GM19452 (cell line): Measurements from ENCODE around the gene TLNRD1.
"Not testable (repeated sequence)": the region's sequence is repeated elsewhere in the genome, so short reads cannot be mapped to it uniquely, and the experiment has no call there.

Experiments
- ATAC-seq: cut with Tn5 transposase; IDR thresholded peaks from one replicate; pipeline ENCODE4 v1.9.1; 2021; ENCODE audit not compliant: unreplicated experiment

TLNRD1 gene

GRCh38 chr15:81000624-81001151, at the start of gene TLNRD1:
TLNRD1 (plus strand) TSS chr15:81000923; CDS start chr15:81002272, 1,349 bp downstream.
- peak; percentile 50 for ATAC-seq

- no peak for ATAC-seq
Observed at GRCh38 chr15:80951941-80952340, 48.8 kb upstream of the TLNRD1 start.

DNA sequence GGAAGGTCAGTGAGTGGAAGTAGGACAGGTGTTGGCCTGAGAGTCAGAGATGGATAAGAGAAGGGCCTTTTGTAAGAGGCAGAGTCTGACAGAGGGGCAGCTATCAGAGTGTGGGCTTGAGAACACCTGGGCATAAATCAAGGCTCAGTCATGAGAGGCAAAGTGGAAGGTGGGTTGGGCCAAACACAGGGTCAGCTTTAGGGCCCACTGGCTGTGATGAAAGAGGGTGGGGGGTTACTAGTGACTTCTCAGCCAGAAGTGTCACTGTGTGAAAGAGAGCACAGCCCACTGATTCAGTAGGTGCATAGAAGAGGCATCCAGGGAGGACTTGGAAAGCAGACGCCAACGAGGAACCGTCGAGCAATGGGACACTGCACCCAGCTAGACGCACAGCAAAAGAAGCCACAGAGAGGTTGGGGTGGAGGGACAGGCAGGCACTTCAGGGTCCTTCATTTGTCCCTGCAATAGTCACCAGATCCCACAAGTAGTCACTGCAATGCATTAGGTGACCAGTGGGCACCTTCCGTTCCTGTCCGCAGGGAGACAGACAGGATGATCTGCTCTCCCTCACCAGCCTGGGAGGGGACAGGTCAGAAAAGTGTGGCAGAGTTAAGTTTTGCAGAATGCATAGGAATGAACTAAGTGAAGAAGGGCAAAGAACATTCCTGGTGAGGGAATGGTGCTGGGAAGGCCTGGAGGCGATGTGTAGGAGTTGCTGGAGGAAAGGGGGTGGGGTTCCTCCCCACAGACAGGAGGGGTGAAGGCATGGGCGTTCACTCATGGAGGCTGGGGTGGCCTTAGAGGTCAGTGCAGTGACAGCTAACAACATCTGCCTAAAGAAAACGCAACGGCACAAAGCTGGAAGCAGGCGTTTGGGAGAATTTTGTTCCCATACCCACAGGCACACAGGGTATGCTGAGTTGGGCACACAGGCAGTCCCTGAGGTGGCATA, 47.4 kb upstream of the TLNRD1 start:
- no peak for ATAC-seq

DNA sequence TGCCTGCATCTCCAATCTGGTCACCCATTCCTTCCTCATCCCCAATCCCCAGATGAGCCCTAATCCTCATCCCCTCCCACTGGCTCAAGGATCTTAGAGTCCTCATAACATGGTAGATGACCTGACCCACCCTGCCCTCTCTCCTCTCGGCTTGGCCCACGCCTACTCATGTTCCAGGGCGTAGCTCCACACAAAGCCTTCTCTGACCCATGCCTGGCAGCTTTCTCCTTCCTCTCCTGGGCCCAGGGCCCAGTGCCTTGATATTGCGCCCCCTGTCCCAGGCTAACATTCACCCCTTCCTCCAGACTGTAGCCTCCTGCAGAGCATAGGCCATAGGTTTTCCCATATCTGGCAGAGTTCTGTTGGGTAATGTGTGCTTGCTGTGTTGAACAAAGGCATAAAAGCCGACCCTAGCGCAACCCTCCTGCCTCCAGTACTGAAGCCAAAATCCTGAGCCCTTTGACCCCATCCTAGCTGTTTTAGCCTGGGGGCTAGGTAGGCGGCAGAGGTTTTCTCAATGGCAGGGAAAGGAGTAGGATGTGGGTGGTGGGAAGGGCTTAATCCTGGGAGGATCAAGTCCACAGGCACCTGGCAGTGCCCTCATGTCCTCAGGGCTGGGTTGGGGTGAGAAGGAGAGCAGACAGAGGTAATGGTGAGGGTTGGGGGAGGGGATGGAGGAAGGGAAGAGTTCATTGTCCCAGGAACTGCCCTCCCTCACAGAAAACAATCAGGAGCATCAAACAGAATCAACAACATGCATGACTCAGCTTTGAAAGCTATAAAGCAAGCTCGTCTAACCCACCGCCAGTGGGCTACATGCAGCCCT, 46.6 kb upstream of the TLNRD1 start:
- ATAC-seq, result no peak

GRCh38 chr15:80955571-80956452, 44.9 kb upstream of the TLNRD1 start:
- peak; percentile 68 for ATAC-seq

- no peak for ATAC-seq
Observed at GRCh38 chr15:80957556-80957955, 43.2 kb upstream of the TLNRD1 start.

DNA sequence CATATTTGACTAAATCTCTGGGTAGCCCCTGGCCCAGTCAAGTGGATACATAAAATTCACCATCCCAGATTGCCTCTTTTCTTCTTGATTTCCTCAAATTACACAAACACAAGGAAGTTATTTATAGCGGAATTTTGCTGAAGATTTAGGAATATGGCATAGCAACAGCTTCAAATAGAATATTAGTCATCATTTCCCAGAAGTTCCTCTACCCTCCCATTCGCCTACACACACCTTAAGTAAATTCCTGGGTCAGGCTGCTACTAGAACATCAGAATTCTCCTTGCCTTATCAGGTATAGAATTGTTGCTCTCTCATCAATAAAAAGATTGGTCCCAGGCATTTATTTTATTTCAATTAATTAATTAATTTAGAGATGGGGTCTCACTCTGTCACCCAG, 42.7 kb upstream of the TLNRD1 start:
- ATAC-seq, result no peak

- ATAC-seq, result no peak
Observed at GRCh38 chr15:80958818-80959495, 41.8 kb upstream of the TLNRD1 start.

DNA sequence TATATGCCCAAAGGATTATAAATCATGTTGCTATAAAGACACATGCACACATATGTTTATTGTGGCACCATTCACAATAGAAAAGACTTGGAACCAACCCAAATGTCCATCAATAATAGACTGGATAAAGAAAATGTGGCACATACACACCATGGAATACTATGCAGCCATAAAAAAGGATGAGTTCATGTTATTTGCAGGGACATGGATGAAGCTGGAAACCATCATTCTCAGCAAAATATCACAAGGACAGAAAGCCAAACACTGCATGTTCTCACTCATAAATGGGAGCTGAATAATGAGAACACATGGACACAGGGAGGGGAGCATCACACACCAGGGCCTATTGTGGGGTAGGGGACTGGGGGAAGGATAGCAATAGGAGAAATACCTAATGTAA, 35.3 kb upstream of the TLNRD1 start:
- ATAC-seq, result not testable (repeated sequence)

DNA sequence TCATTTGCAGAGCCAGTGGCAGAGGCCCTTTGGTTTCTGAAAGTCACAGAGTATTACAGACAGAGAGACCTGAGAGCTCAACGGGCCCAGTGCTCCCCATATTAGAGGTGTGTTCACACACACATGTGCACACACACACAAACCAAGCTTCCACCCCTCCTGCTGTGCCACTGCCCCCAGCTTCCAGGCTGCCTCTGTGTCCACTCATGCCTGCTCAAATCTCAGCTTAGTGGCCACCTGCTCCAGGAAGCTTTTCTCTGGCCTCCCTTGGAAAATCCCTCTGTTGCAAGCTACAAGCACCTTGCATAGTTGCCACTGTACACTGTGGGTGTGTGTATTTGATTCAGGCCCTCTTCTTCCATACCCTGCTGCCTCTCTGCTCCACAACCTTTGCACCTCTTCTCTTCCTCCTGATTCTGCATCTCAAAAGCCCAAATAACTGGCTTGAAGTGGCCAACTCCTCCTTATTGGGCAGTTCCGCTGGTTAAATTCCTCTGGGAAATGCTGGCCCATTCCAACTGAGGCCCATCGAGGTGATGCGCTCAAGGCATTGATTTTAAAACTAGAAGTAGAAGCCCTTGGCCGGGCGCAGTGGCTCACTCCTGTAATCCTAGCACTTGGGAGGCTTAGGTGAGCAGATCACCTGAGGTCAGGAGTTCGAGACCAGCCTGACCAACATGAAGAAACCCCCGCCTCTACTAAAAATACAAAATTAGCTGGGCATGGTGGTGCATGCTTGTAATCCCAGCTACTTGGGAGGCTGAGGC, 34.1 kb upstream of the TLNRD1 start:
- ATAC-seq, result no peak

GRCh38 chr15:80967451-80967850, 33.3 kb upstream of the TLNRD1 start:
- no peak for ATAC-seq

DNA sequence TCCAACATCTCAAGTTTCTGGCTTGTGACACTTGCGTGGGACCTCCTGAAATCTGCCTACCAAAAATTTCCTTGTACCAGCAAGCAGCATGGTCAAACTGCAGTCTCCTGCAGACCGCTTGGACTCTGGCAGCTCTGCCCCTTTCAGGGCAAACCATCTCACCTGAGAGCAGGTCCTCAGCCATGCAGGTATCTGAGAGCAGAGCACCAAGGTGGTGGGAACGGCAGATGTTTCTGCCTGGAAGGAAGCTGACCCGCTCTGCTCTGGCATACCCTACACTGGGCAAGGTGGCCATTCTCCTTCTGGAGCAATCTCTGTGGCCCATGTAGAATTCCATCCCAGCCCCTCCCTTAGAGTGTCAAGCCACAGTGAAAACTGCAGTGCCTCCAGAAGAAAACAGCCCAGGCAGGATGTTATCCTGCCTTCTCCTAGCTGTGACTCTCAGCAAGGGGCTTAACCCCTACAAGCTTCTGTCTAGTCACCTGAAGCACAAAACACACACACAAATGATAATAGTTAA, 32.7 kb upstream of the TLNRD1 start:
- ATAC-seq, result no peak

- no peak for ATAC-seq
Observed at GRCh38 chr15:80969316-80969715, 31.4 kb upstream of the TLNRD1 start.

DNA sequence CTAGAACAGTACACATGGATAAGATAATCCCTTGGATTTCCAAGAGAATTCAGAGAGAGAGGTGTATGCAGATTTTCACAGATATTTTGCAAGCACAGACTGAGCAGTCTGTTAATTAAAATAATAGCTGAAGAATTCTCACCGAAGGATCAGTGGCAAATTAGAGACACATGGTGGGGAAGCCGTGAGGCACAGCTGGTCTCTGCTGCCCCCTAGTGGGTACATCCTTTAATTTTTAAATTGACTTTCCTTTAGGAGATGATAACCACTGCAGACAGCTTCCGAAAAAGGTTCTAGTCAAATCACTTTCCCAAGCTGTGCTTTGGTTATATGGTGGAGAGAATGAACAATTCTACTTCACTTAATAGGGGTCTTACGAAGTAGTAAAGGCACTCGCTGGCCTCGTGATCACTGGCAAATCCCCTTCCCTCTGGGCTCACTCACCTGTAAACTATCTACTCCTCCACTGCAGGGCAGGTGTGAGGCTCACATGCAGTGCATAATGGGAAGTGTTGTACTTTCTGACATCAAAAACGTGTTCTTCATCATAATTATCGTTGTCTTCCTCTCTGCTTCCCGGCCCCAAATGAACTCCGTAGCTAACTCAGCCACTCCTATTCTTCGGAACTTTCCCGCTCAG, 30.6 kb upstream of the TLNRD1 start:
- no peak for ATAC-seq

DNA sequence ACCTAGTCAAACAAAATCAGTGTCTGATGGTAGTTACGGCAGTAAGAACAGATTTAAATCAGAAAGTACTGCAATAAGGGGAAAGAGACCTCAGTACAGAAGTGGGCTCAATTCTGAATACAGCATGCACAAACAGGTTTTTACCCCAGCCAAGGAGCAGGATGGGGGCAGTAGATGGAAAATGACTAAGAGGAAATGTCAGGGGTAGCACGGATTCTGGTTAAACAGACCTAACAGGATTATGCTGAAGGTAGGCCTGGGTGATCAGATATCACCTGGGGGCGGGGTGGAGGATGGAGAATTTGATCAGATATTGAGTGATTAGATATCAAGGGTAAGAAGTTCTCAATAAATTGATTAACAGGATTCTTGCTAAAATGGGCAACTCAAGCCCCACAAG, 30.1 kb upstream of the TLNRD1 start:
- no peak for ATAC-seq

DNA sequence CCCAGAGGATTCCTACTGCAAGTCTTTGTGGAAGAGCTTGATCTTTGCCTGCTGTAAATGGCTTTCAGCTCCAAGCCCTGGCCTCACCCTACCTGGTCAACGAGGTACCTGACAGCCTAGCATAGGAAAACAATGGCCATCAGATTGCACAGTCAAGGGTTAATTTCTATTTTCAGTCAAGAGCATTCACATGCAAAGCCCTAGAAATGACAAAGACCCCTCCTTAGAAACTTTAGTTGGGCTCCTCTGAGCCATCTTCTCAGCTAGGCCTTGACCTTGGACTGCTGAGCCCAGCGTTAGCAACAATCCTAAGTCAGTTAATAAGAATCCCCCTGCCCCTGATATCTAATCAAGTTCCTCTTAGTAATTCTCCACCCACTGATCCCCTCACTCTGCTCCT, 29.6 kb upstream of the TLNRD1 start:
- ATAC-seq, result no peak

GRCh38 chr15:80972276-80972675, 28.4 kb upstream of the TLNRD1 start:
- ATAC-seq, result no peak

DNA sequence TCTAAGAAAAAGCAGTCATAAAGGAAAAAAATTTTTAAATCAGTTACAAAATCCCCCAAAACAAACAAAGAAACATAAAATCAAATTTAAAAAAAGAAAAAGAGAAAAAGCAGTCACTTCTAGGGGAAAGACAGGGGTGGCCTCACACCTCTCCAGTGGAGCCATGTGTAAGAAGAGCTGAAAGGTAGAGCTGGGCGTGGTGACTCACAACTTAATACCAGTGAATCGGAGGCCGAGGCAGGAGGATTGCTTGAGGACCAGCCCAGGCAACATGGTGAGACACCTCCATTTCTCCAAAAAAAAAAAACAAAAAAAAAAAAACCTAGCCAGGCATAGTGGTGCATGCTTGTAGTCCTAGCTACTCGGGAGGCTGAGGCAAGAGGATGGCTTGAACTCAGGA, 25.8 kb upstream of the TLNRD1 start:
- ATAC-seq, result no peak

- ATAC-seq, result no peak
Observed at GRCh38 chr15:80976851-80977250, 23.9 kb upstream of the TLNRD1 start.
